VCaP (cell line): Measurements from ENCODE around the gene KAT2A.
"Not testable (repeated sequence)": the region's sequence is repeated elsewhere in the genome, so short reads cannot be mapped to it uniquely, and the experiment has no call there.

Experiments
- H3K27ac ChIP-seq: fragments of 450-650 bp; 2 replicates; pipeline ENCODE4 v1.5.1; 2017
- TF ChIP-seq, protein P1 (sequence below): fragments of 450-650 bp; conservative IDR thresholded peaks from 2 replicates; pipeline ENCODE4 v1.5.1; 2017; ENCODE audit warnings: mild to moderate bottlenecking, moderate library complexity

KAT2A gene

DNA sequence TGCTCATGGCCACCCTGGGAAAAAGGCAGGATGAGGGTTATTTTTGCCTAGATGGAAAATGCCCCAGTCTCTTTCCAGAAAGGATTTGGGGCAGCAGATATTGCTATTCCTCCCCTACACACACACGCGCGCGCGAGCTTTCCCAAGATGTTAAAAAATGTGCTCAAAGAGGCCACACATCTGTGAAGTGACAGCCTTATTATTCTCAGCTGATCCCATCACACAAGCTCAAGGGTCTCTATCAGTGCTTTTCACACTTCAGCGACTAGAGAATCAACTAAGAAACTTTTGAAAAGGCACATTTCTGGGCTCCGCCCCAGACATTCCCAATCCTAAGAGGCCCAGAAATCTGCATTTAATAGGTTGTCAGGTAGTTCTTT is 39.4 kb upstream of the KAT2A start:
- TF ChIP-seq, protein P1, sequence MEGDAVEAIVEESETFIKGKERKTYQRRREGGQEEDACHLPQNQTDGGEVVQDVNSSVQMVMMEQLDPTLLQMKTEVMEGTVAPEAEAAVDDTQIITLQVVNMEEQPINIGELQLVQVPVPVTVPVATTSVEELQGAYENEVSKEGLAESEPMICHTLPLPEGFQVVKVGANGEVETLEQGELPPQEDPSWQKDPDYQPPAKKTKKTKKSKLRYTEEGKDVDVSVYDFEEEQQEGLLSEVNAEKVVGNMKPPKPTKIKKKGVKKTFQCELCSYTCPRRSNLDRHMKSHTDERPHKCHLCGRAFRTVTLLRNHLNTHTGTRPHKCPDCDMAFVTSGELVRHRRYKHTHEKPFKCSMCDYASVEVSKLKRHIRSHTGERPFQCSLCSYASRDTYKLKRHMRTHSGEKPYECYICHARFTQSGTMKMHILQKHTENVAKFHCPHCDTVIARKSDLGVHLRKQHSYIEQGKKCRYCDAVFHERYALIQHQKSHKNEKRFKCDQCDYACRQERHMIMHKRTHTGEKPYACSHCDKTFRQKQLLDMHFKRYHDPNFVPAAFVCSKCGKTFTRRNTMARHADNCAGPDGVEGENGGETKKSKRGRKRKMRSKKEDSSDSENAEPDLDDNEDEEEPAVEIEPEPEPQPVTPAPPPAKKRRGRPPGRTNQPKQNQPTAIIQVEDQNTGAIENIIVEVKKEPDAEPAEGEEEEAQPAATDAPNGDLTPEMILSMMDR = no peak
- H3K27ac ChIP-seq = no peak overlapping the region

DNA sequence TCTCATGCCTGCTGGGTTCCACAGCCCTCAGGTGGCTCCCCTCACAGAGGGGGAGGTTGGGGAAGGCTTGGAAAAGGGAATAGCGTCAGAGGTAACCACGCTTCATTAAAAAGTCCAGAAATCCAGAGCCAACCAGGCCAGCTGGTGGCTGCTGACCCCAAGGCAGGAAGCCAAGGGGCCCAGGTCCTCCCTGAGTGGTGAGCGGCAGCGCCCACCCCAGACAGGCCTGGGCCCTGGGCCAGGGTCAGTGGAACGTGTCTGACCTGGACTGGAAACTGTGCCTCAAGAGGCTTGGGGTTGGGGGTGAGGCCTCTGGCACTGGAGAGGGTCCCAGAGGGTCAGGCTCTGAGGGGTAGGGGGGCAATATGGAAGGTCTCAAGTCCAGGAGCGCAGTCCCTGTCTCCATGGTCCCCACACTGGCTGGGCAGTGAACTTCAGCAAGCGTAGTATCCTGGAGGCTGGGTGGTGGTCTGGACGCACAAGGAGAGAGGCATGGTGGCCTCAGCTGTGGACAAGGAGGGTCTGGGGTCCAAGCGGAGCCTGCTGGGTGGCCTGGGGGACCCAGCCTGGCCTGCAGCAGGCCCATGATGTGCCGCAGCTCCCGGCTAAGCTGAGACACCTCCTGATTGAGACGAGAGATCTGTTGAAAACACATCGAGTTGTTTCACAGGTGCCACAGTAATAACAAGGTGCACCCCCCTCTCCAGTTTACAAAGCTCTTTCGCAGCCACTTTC is 38.8 kb upstream of the KAT2A start:
- no peak overlapping the region for H3K27ac ChIP-seq
- TF ChIP-seq, protein P1 = no peak

DNA sequence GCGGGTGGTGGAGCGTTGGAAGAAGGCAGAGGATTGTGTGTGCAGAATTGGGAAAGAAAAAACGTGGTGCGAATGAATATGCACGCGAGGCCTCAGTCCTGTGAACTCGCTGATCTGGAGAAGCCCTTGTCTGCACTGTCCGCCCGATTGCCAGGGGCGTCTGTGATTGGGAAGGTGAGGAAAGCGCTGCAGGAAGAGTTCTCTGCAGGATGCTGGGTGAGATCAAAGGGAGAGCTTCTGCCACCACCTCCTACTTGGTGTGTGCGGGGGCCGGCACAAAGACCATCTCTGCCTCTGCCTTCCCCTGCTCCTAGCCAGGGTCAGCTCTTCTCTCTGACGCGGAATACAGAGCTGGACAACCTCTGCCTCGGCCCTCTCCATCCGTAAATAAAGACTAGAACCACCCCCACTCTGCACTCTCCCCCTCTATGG is 34.5 kb upstream of the KAT2A start:
- TF ChIP-seq, protein P1 = no peak
- H3K27ac ChIP-seq = peak overlapping the region; percentile 67; the same call in 1 of the 2 replicates

DNA sequence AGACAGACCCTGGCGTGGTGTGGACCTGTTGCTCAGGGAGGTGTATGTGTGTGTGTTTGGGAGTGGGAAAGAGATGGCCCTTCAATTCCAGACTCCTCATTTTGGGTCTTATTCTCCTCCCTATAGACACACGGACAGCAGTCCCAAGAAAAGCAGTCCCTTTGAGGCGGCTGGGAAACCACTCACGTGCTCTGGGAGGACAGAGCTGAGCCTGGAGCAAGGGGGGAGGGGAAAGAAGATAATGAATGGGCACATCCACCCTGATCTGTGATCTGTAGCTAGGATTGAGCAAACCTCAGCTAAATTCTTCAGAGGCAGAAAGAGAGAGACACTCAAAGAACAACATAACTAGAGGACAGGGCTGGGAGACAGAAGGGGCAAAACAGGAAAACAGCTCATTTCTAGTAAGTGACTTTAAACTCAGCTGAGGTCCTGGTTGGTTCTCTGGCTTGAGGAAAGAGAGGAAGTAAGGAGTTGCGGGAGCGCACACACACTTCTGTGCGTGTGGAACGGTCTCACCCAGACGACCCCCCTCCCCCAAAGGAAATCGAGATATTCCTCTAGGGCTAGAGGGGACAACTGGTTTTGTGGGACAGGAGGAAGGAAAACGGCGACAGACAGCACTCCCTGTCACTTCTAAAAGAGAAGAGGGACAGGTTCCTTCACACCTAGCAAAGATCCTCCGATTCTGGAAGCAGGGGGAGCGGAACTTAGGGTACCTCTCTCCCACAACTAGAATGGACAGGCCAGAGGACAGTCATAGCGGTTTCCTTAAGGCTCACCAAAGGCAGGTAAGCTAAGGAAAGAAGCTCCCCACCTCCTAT is 33.0 kb upstream of the KAT2A start:
- TF ChIP-seq, protein P1 = no peak

GRCh38 chr17:42146911-42147607 is 25.9 kb upstream of the KAT2A start:
- H3K27ac ChIP-seq = no peak overlapping the region
- TF ChIP-seq, protein P1 = no peak

More for the DNA sequence above, 33.0 kb upstream of the KAT2A start:
- H3K27ac ChIP-seq = peak overlapping the region; percentile 67; the same call in 1 of the 2 replicates

GRCh38 chr17:42143138-42143537 is 22.0 kb upstream of the KAT2A start:
- not testable (repeated sequence) for H3K27ac ChIP-seq

DNA sequence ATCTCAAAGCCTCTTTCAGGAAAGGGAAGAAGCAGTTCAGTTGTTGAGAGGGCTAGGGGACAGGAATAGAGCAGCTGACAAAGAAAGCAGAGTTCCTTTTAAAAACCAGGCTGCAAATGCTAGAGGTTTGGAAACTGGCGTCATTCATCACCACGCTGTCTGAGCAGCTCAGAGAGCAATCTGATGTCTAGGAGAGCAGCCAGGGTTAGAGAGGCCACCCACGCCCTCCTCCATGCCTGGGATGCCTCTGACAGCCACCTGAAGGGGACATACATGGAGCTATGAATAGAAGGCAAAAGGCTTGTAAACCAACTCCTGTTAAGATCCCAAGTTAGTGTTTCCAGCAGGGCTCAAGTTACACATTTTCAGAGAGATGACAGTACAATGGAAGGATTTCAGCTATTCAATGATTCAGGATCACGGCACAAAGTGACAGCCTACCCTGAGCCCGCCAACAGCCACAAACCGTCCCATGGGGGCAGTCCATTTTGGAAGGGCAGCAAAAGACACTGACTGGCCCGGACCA is 21.3 kb upstream of the KAT2A start:
- TF ChIP-seq, protein P1 = no peak
- H3K27ac ChIP-seq = no peak overlapping the region
